B cell (primary cell): Measurements from ENCODE around the gene IGSF22. TPM values are rescaled to one million over a fixed set of nuclear protein-coding genes. Genes with fewer than 3 reads are reported as not detected.

Experiments used
- ATAC-seq: fragments of 200-7000 bp; cut with Tn5 transposase; one replicate; pipeline ENCODE4 v1.10.0; 2021; ENCODE audit warnings: low read depth, mild to moderate bottlenecking, moderate number of reproducible peaks, moderate library complexity
- CTCF ChIA-PET: fragments of 350-600 bp; sonication (Branson Sonifier 250); formaldehyde crosslinking; loops from one replicate; lab custom pipeline; 2021; ENCODE audit warnings: antibody characterized with exemption, inconsistent platforms; lab: Charles Lee
- POLR2A ChIA-PET: fragments of 350-600 bp; sonication (Branson Sonifier 250); formaldehyde crosslinking; loops from one replicate; lab custom pipeline; 2021; ENCODE audit warnings: antibody characterized with exemption; lab: Charles Lee
- DNase-seq: peaks from one replicate; pipeline ENCODE4 v3.0.0; 2013
- H2AFZ ChIP-seq: 2 replicates; pipeline ENCODE4 v1.6.1; 2012; ENCODE audit warnings: mild to moderate bottlenecking, low read depth, low read length; ENCODE audit not compliant: insufficient read depth, poor library complexity, severe bottlenecking
- H3K27ac ChIP-seq, 2 donors: 1 replicate in 1 of 2; 2 replicates in 1 of 2; pipeline ENCODE4 v1.5.1; 2012 to 2013; ENCODE audit warnings: low read length in 2 of 2, mild to moderate bottlenecking in 2 of 2, moderate library complexity in 1 of 2
- H3K27me3 ChIP-seq, 4 experiments: fragments of 200-600 bp in 1 of 4; sonication (generic) in 1 of 4; replicated peaks in 1 of 4; 1 replicate in 2 of 4; 2 replicates in 2 of 4; pipeline versions ENCODE4 v1.6.1 to v1.7.0; 2013 to 2016; ENCODE audit warnings: low read length in 3 of 4, mild to moderate bottlenecking in 2 of 4, mixed read lengths in 1 of 4, moderate library complexity in 1 of 4; ENCODE audit not compliant: insufficient read depth in 4 of 4, control insufficient read depth in 3 of 4; ENCODE audit errors: control extremely low read depth in 1 of 4
- H3K36me3 ChIP-seq, 2 experiments: replicated peaks in 1 of 2; 1 replicate in 1 of 2; 2 replicates in 1 of 2; pipeline versions ENCODE4 v1.6.1 to v1.7.1; 2013; ENCODE audit warnings: low read length in 1 of 2; ENCODE audit not compliant: insufficient read depth in 2 of 2, control insufficient read depth in 1 of 2; ENCODE audit errors: control extremely low read depth in 1 of 2, extremely low read depth in 1 of 2
- H3K4me1 ChIP-seq, 2 donors: fragments of 200-600 bp in 1 of 2; sonication (generic) in 1 of 2; 1 replicate in 1 of 2; 2 replicates in 1 of 2; pipeline versions ENCODE4 v1.5.1 to v1.6.1; 2013 to 2017; ENCODE audit warnings: low read length in 2 of 2; ENCODE audit not compliant: control insufficient read depth in 2 of 2, insufficient read depth in 2 of 2
- H3K4me2 ChIP-seq: replicated peaks from 2 replicates; pipeline ENCODE3; 2012; ENCODE audit warnings: mild to moderate bottlenecking, low read depth, low read length; ENCODE audit not compliant: poor library complexity, severe bottlenecking
- H3K4me3 ChIP-seq, 5 experiments: fragments of 200-600 bp in 1 of 5; sonication (generic) in 1 of 5; 1 replicate in 3 of 5; 2 replicates in 2 of 5; pipeline versions ENCODE4 v1.5.1 to v1.7.0; 2011 to 2016; ENCODE audit warnings: low read length in 4 of 5, mild to moderate bottlenecking in 4 of 5, low read depth in 2 of 5, control low read depth in 1 of 5, moderate library complexity in 1 of 5; ENCODE audit not compliant: insufficient read depth in 1 of 5; ENCODE audit errors: control extremely low read depth in 1 of 5, extremely low read depth in 1 of 5
- H3K79me2 ChIP-seq: fragments of 200-600 bp; sonication (generic); one replicate; pipeline ENCODE4 v1.6.0; 2016; ENCODE audit warnings: low read length; ENCODE audit not compliant: control insufficient read depth, insufficient read depth
- H3K9ac ChIP-seq: fragments of 200-600 bp; sonication (generic); 2 replicates; pipeline ENCODE4 v1.6.1; 2017; ENCODE audit warnings: mild to moderate bottlenecking, low read length, moderate library complexity
- H3K9me3 ChIP-seq, 3 donors: one replicate each; pipeline versions ENCODE4 v1.6.1 to v1.7.1; 2013; ENCODE audit warnings: low read length in 2 of 3; ENCODE audit not compliant: control insufficient read depth in 2 of 3, insufficient read depth in 1 of 3; ENCODE audit errors: control extremely low read depth in 1 of 3
- H4K20me1 ChIP-seq: 2 replicates; pipeline ENCODE4 v1.6.0; 2012; ENCODE audit warnings: mild to moderate bottlenecking, low read length; ENCODE audit not compliant: insufficient read depth, control insufficient read depth, poor library complexity, severe bottlenecking
- H3K27ac Mint-ChIP-seq: one replicate; pipeline ENCODE4 v1.8.0; 2021; ENCODE audit warnings: mixed read lengths
- H3K27me3 Mint-ChIP-seq: one replicate; pipeline ENCODE4 v1.8.0; 2021; ENCODE audit warnings: mixed read lengths
- H3K4me1 Mint-ChIP-seq: one replicate; pipeline ENCODE4 v1.8.0; 2021; ENCODE audit warnings: mixed read lengths
- H3K4me3 Mint-ChIP-seq: one replicate; pipeline ENCODE4 v1.8.0; 2021; ENCODE audit warnings: mixed read lengths
- H3K9me3 Mint-ChIP-seq: one replicate; pipeline ENCODE4 v1.8.0; 2022; ENCODE audit warnings: mixed read lengths; ENCODE audit not compliant: insufficient read depth
- EZH2 ChIP-seq: IDR thresholded peaks from 2 replicates; pipeline ENCODE4 v1.6.1; 2012; ENCODE audit warnings: borderline replicate concordance, low read depth, mild to moderate bottlenecking, moderate library complexity, low read length; ENCODE audit not compliant: insufficient read depth, poor library complexity, severe bottlenecking
- WGBS: methylation state at CpG from one replicate; pipeline ENCODE4 v1.1.5; 2013; ENCODE audit warnings: missing lambda C conversion rate; ENCODE audit not compliant: insufficient coverage; 5-methylcytosine and 5-hydroxymethylcytosine counted together
- intact Hi-C: fragments of 100-400 bp; cut with micrococcal nuclease; formaldehyde crosslinking; loops from one replicate; pipeline ENCODE4 v1.10.0; 2022
- polyA plus RNA-seq: library from polyadenylated mRNA; depleted of rRNA; stranded (reverse); fragments of >200 nt; gene quantifications from 2 replicates; pipeline ENCODE4 v1.2.3, GENCODE V29; 2012
- total RNA-seq, 2 donors: library from RNA; stranded (reverse); fragments of 120-200 nt in 1 of 2; gene quantifications; 1 replicate in 1 of 2; 2 replicates in 1 of 2; pipeline versions ENCODE4 v1.2.3 to v1.2.4, GENCODE V29; 2013 to 2022
- TF ChIP-seq, protein P1 (sequence below): fragments of 200-600 bp; IDR thresholded peaks from one replicate; pipeline ENCODE4 v1.8.0; 2022; ENCODE audit warnings: antibody characterized with exemption, mild to moderate bottlenecking

Gene IGSF22
- total and polyA plus RNA-seq, 2 donors (not counting 1 experiment from before 2014, with no cell fraction given) = 0.91 to 2.6 TPM

DNA sequence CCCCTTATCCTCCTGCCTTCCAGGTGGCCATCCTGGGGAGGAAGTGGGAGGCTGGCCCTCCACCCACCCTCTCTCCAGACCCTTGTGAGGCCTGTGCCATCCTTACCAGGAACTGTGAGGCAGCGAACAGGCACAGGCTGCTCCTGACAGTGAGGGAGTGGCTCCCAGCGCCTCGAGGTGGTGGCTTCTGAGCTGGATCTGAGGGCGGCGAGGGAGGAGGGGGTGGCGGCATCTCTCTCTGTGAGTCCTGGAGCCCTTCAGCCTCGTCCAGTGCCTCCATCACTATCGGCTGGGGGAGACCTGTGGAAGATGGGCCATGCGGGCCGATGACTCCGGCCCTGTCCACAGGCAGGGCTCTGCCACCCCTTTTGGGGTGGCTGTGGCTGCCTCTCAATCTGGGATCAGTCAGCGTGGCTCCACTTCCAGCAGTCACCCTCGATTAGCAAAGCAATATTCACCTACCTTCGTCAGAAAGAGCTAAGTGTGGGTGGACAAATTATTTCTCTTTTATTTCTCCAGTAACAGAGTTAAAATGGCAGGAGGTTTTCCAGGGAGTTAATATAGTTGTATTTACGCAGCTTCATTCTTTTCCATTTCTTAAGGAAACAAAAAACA, 18.0 kb upstream of the IGSF22 start:
- H3K27ac ChIP-seq = no peak overlapping the region
- H3K27me3 ChIP-seq = peaks cover 0 to 2% (median 0%) of the 10 kb centered on the region in 4 experiments
- no peaks in the 10 kb centered on the region for H3K9me3 ChIP-seq
- Mint-ChIP-seq H3K4me3 (no peak overlapping the region), H3K27me3 (peaks cover 3% of the 10 kb centered on the region), H3K4me1 (no peaks in the 10 kb centered on the region), H3K9me3 (no peaks in the 10 kb centered on the region), H3K27ac (no peak overlapping the region)
- ATAC-seq = no peak
- no peaks in the 10 kb centered on the region for H3K36me3 ChIP-seq
- no peak overlapping the region for H3K4me3 ChIP-seq
- 92% methylated on average over 10 of the region's 15 CpGs for WGBS
- H3K9ac ChIP-seq = no peak overlapping the region
- ChIA-PET POLR2A (no interaction called here), CTCF (interaction anchor here (1.0 to 1.7 kb wide), 4 partner anchors 12 to 629 kb away, joined by 3 to 5 read pairs (median 4); no protein-coding TSS in a partner anchor)
- no peak for DNase-seq
- TF ChIP-seq, protein P1, sequence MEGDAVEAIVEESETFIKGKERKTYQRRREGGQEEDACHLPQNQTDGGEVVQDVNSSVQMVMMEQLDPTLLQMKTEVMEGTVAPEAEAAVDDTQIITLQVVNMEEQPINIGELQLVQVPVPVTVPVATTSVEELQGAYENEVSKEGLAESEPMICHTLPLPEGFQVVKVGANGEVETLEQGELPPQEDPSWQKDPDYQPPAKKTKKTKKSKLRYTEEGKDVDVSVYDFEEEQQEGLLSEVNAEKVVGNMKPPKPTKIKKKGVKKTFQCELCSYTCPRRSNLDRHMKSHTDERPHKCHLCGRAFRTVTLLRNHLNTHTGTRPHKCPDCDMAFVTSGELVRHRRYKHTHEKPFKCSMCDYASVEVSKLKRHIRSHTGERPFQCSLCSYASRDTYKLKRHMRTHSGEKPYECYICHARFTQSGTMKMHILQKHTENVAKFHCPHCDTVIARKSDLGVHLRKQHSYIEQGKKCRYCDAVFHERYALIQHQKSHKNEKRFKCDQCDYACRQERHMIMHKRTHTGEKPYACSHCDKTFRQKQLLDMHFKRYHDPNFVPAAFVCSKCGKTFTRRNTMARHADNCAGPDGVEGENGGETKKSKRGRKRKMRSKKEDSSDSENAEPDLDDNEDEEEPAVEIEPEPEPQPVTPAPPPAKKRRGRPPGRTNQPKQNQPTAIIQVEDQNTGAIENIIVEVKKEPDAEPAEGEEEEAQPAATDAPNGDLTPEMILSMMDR = no peak
- no peak for TF ChIP-seq EZH2
- no peaks in the 10 kb centered on the region for H3K4me1 ChIP-seq
- no peaks in the 10 kb centered on the region for H3K79me2 ChIP-seq
- intact Hi-C loops = no loop called here
- no peak overlapping the region for H2AFZ ChIP-seq
- H3K4me2 ChIP-seq = no peak overlapping the region
- H4K20me1 ChIP-seq = no peaks in the 10 kb centered on the region

DNA sequence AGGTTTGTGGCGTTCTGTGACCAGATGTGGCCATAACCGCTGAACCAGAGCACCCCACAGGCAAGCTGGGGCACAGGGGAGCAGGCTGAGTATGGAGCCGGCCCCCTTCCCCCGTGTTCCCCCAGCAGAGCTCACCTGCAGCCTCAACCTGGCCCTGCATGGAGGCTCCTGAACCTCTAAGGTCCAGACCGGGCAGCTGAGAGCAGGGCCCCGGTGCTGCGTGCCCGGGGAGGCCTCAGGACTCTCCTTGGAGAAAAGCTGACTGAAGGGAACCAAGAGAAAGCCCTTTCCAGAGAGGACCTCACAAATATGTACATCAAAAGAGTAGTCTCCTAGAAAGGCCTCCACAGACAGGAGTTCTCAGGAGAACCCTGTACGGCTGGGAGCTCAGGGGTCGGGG, 17.4 kb upstream of the IGSF22 start:
- DNase-seq (no peak), ATAC-seq (no peak)
- Mint-ChIP-seq H3K27ac (no peak overlapping the region), H3K4me1 (no peaks in the 10 kb centered on the region), H3K9me3 (no peaks in the 10 kb centered on the region), H3K4me3 (no peak overlapping the region), H3K27me3 (peaks cover 3% of the 10 kb centered on the region)
- POLR2A ChIA-PET = no interaction called here
- no peaks in the 10 kb centered on the region for H3K79me2 ChIP-seq
- H3K4me1 ChIP-seq = no peaks in the 10 kb centered on the region
- H3K36me3 ChIP-seq = no peaks in the 10 kb centered on the region
- no peak overlapping the region for H2AFZ ChIP-seq
- no peak overlapping the region for H3K27ac ChIP-seq
- H3K4me3 ChIP-seq = no peak overlapping the region
- H4K20me1 ChIP-seq = no peaks in the 10 kb centered on the region
- peaks cover 0 to 2% (median 0%) of the 10 kb centered on the region in 4 experiments for H3K27me3 ChIP-seq
- no peak for TF ChIP-seq EZH2
- TF ChIP-seq, protein P1 = no peak
- 84% methylated on average over 8 of the region's 10 CpGs for WGBS
- no peak overlapping the region for H3K9ac ChIP-seq
- no peak overlapping the region for H3K4me2 ChIP-seq
- intact Hi-C loops = no loop called here
- H3K9me3 ChIP-seq = no peaks in the 10 kb centered on the region
- CTCF ChIA-PET = interaction anchor here (1.0 to 1.7 kb wide), 3 partner anchors 15 to 628 kb away, joined by 3 to 5 read pairs (median 3); no protein-coding TSS in a partner anchor
